H1 (cell line): Measurements from ENCODE around the gene WNT8B.

Experiments used
- ASH2L ChIP-seq: fragments of 200-600, 300-600 bp; sonication (generic); IDR thresholded peaks from one replicate; pipeline ENCODE4 v1.7.1; 2017; ENCODE audit warnings: low read length
- ATF2 ChIP-seq: IDR thresholded peaks from 2 replicates; pipeline ENCODE4 v1.6.1; 2012; ENCODE audit warnings: low read length, inconsistent platforms
- CHD2 ChIP-seq: IDR thresholded peaks from 2 replicates; pipeline ENCODE4 v1.6.1; 2012; ENCODE audit warnings: low read length, improper control_type of control experiment
- CTCF ChIP-seq, 3 experiments: IDR thresholded peaks; 1 replicate in 2 of 3; 2 replicates in 1 of 3; pipeline versions ENCODE4 v1.5.1 to v1.6.1; 2011; ENCODE audit warnings: low read length in 3 of 3, mild to moderate bottlenecking in 3 of 3, inconsistent platforms in 2 of 3, low read depth in 1 of 3, moderate library complexity in 1 of 3; ENCODE audit not compliant: insufficient read depth in 1 of 3; ENCODE audit errors: control extremely low read depth in 1 of 3
- EGR1 ChIP-seq: IDR thresholded peaks from 2 replicates; pipeline ENCODE4 v1.6.1; 2011; ENCODE audit warnings: low read depth, low read length, borderline replicate concordance
- KDM1A ChIP-seq: fragments of 200-600, 300-600 bp; sonication (generic); IDR thresholded peaks from 2 replicates; pipeline ENCODE4 v1.7.1; 2016; ENCODE audit warnings: mild to moderate bottlenecking, low read length, borderline replicate concordance
- NRF1 ChIP-seq: IDR thresholded peaks from 2 replicates; pipeline ENCODE4 v1.6.1; 2011; ENCODE audit warnings: mild to moderate bottlenecking, low read depth, low read length, improper control_type of control experiment
- POLR2AphosphoS5 ChIP-seq: IDR thresholded peaks from 2 replicates; pipeline ENCODE4 v1.6.1; 2011; ENCODE audit warnings: low read depth, low read length
- RNF2 ChIP-seq: fragments of 200-900, 300-1000 bp; sonication (generic); IDR thresholded peaks from 2 replicates; pipeline ENCODE4 v1.7.1; 2016; ENCODE audit warnings: borderline replicate concordance, low read depth, mild to moderate bottlenecking, antibody characterized with exemption, low read length; ENCODE audit not compliant: poor library complexity, severe bottlenecking; ENCODE audit errors: missing control alignments
- RXRA ChIP-seq: IDR thresholded peaks from 2 replicates; pipeline ENCODE4 v1.6.1; 2011; ENCODE audit warnings: low read depth, mild to moderate bottlenecking, low read length, moderate library complexity; ENCODE audit not compliant: insufficient read depth
- SIN3A ChIP-seq, 2 experiments: IDR thresholded peaks in 1 of 2; conservative IDR thresholded peaks in 1 of 2; 2 replicates each; pipeline ENCODE4 v1.6.1; 2011 to 2012; ENCODE audit warnings: low read length in 2 of 2, improper control_type of control experiment in 1 of 2, low read depth in 1 of 2, mild to moderate bottlenecking in 1 of 2
- YY1 ChIP-seq: IDR thresholded peaks from 2 replicates; pipeline ENCODE4 v1.6.1; 2011; ENCODE audit warnings: low read depth, mild to moderate bottlenecking, low read length

GRCh38 chr10:100446130-100446761, 16.6 kb upstream of the WNT8B start:
- TF ChIP-seq ASH2L, result no peak
- TF ChIP-seq RNF2, result no peak
- TF ChIP-seq ATF2, result no peak
- no peak for TF ChIP-seq YY1
- TF ChIP-seq NRF1, result no peak
- no peak for TF ChIP-seq RXRA
- TF ChIP-seq CHD2, result no peak
- TF ChIP-seq CTCF (IDR thresholded peaks at IDR 0.05; ENCODE audit: control extremely low read depth in 1 of 3, insufficient read depth in 1 of 3, low read depth in 1 of 3, low read length in 3 of 3), result no peak
- TF ChIP-seq POLR2AphosphoS5, result no peak
- TF ChIP-seq KDM1A, result no peak
- no peak for TF ChIP-seq EGR1
- TF ChIP-seq SIN3A (conservative IDR thresholded peaks at IDR 0.05 in 1 of 2, IDR thresholded peaks at IDR 0.05 in 1 of 2; ENCODE audit: low read depth in 1 of 2, low read length in 2 of 2), result no peak
